Epidermal melanocyte (primary cell): ENCODE measurements around the gene PSMD11.
"Not testable (repeated sequence)": the region's sequence is repeated elsewhere in the genome, so short reads cannot be mapped to it uniquely, and the experiment has no call there.

Source experiments
- DNase-seq: peaks from one replicate; pipeline ENCODE4 v3.0.0; 2011; ENCODE audit warnings: low spot score; ENCODE audit not compliant: insufficient read length

Gene PSMD11

GRCh38 chr17:32444301-32445073 is at the start of gene PSMD11:
Gene PSMD11 (plus strand): TSS chr17:32444510. CDS start chr17:32444524, 14 bp downstream.
- peak; percentile 96 for DNase-seq

- no peak for DNase-seq
These were observed 48.0 kb upstream of the PSMD11 start for GRCh38 chr17:32396343-32396742.

- DNase-seq, result no peak
These were observed 45.4 kb upstream of the PSMD11 start for GRCh38 chr17:32398946-32399345.

GRCh38 chr17:32410085-32410484 is 34.2 kb upstream of the PSMD11 start:
- not testable (repeated sequence) for DNase-seq

GRCh38 chr17:32426894-32427293 is 17.4 kb upstream of the PSMD11 start:
- DNase-seq, result no peak

- DNase-seq, result no peak
These were observed 14.7 kb upstream of the PSMD11 start for GRCh38 chr17:32429598-32429997.

GRCh38 chr17:32440722-32441121 is 3.6 kb upstream of the PSMD11 start:
- DNase-seq, result no peak

- DNase-seq, result no peak
These were observed 2.4 kb upstream of the PSMD11 start for GRCh38 chr17:32441886-32442285.

GRCh38 chr17:32443827-32444300 is 446 bp upstream of the PSMD11 start:
- DNase-seq, result no peak

GRCh38 chr17:32445074-32445415 is 735 bp downstream of the PSMD11 start:
- no peak for DNase-seq

- DNase-seq, result no peak
These were observed 1.2 kb downstream of the PSMD11 start for GRCh38 chr17:32445497-32445896.

GRCh38 chr17:32445971-32446370 is 1.7 kb downstream of the PSMD11 start:
- DNase-seq, result no peak

GRCh38 chr17:32446949-32447348 is 2.6 kb downstream of the PSMD11 start:
- DNase-seq, result no peak

- no peak for DNase-seq
These were observed 5.7 kb downstream of the PSMD11 start for GRCh38 chr17:32449963-32450362.

GRCh38 chr17:32450379-32450778 is 6.1 kb downstream of the PSMD11 start:
- DNase-seq, result not testable (repeated sequence)

- no peak for DNase-seq
These were observed 7.6 kb downstream of the PSMD11 start for GRCh38 chr17:32451879-32452278.

- no peak for DNase-seq
These were observed 8.0 kb downstream of the PSMD11 start for GRCh38 chr17:32452281-32452680.

- no peak for DNase-seq
These were observed 9.1 kb downstream of the PSMD11 start for GRCh38 chr17:32453370-32453769.

GRCh38 chr17:32458371-32458770 is 14.1 kb downstream of the PSMD11 start:
- DNase-seq, result no peak

- DNase-seq, result no peak
These were observed 15.7 kb downstream of the PSMD11 start for GRCh38 chr17:32460054-32460453.

- no peak for DNase-seq
These were observed 17.2 kb downstream of the PSMD11 start for GRCh38 chr17:32461498-32461852.

GRCh38 chr17:32461853-32462617 is 17.7 kb downstream of the PSMD11 start:
- DNase-seq, result no peak

GRCh38 chr17:32463304-32463703 is 19.0 kb downstream of the PSMD11 start:
- no peak for DNase-seq
